ENCODE measurements around the gene ZNF423.

Gene ZNF423

DNA sequence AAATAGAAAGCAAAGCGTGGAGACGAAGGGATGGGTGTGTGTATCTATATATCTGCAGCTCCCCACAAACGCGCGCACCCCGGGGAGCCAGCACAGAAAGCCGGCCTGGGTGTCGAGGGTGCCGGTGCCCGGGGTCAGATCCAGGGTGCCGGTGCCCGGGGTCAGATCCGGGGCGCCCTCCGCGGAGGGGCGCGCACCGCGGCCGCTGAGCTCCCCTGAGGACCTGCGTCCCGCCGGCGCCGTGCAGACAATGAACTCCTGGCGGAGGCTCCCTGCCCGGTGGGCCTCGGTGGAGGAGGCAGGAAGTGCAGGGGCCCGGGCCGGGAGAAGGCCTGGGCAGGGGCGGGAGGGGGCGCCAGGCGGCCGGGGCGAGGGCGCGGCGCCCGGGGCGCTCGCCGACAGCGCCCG, 1.1 kb downstream of the ZNF423 start:
- peak; percentile 34 for DNase-seq
- Histone ChIP-seq H2BK12ac (ENCODE audit: low read length in 2 of 2) (no peak overlapping the region), H2AFZ (ENCODE audit: low read depth, low read length) (no peak overlapping the region), H3K4me1 (ENCODE audit: control insufficient read depth, insufficient read depth, low read depth, low read length) (peaks cover 35% of the 10 kb centered on the region), H2BK5ac (ENCODE audit: low read depth, low read length, poor library complexity, severe bottlenecking) (no peak overlapping the region), H3K23ac (ENCODE audit: low read length in 2 of 2) (peak overlapping the region in 1 of 2 experiments; percentile 68), H3K9me3 (ENCODE audit: control insufficient read depth, low read length) (no peaks in the 10 kb centered on the region), H3K4me2 (ENCODE audit: low read length, poor library complexity, severe bottlenecking) (peak overlapping the region; percentile 84), H3K9ac (ENCODE audit: low read length) (peak overlapping the region; percentile 76), H2AK5ac (ENCODE audit: low read length, severe bottlenecking) (no peak overlapping the region), H3K79me1 (replicated peaks; ENCODE audit: low read length, poor library complexity, severe bottlenecking) (peaks cover 15% of the 10 kb centered on the region), H4K91ac (ENCODE audit: low read length) (peak overlapping the region; percentile 70), H3K27ac (ENCODE audit: low read length, poor library complexity, severe bottlenecking) (no peak overlapping the region), H3K14ac (ENCODE audit: low read length in 2 of 2) (peak overlapping the region in 1 of 2 experiments; percentile 11), H3K27me3 (ENCODE audit: control insufficient read depth in 1 of 2, insufficient read depth in 1 of 2, low read length in 2 of 2) (peaks cover 8 to 14% of the 10 kb centered on the region in 2 experiments), H3K4ac (ENCODE audit: low read depth in 1 of 2, low read length in 2 of 2) (peak overlapping the region; percentile 91 to 93), H2BK15ac (ENCODE audit: low read depth, poor library complexity, severe bottlenecking) (peak overlapping the region; percentile 73), H3K36me3 (ENCODE audit: control insufficient read depth in 1 of 2, insufficient read depth in 2 of 2, low read depth in 1 of 2, low read length in 2 of 2) (no peaks in the 10 kb centered on the region), H3K4me3 (ENCODE audit: insufficient read depth in 1 of 2, low read depth in 1 of 2, low read length in 2 of 2) (peak overlapping the region; percentile 75 to 83), H3K18ac (ENCODE audit: low read depth in 1 of 2, low read length in 2 of 2) (peak overlapping the region; percentile 90 to 95), H2BK120ac (ENCODE audit: low read depth, low read length) (peak overlapping the region; percentile 77), H4K8ac (ENCODE audit: low read length) (peak overlapping the region; percentile 85)
- 0% methylated on average over 12 of the region's 45 CpGs for WGBS

DNA sequence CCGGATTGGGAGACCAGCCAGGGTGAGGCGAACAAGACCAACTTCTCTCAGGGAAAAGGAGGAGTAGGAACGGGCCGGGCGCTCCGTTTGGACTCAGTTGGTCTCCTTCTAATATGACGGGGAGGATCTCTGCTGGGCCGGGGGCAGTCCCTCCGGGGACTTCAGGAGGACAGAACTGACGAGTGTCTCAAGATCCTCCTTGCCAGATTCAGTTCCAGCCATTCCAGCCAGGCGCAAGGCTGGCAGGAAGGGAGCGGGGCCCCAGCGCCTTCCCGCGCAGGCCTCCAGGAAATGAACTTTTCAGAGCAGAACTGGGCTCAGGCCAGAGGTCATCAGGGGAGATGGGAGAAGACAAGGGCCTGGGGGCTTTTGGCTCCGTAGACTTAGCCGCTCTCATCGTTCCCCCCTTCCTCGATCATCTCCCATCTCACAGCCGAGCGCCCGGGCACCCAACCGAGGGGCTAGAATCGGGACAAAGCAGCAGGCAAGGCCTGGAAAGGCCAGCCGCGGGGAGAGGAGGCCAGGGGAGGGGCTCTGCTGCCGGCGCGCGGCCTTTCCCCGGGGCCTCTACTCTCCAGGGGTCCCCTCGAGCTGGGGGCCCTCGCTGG, 1.6 kb downstream of the ZNF423 start:
- DNase-seq = peak; percentile 32
- WGBS = 6% methylated on average over 30 of the region's 33 CpGs
- Histone ChIP-seq H2AFZ (ENCODE audit: low read depth, low read length) (no peak overlapping the region), H2BK15ac (ENCODE audit: low read depth, poor library complexity, severe bottlenecking) (peak overlapping the region; percentile 19), H3K9me3 (ENCODE audit: control insufficient read depth, low read length) (no peaks in the 10 kb centered on the region), H3K4ac (ENCODE audit: low read depth in 1 of 2, low read length in 2 of 2) (peak overlapping the region; percentile 91 to 93), H2BK12ac (ENCODE audit: low read length in 2 of 2) (peak overlapping the region in 1 of 2 experiments; percentile 3), H4K91ac (ENCODE audit: low read length) (no peak overlapping the region), H3K14ac (ENCODE audit: low read length in 2 of 2) (peak overlapping the region in 1 of 2 experiments; percentile 58), H3K4me2 (ENCODE audit: low read length, poor library complexity, severe bottlenecking) (peak overlapping the region; percentile 84), H3K4me1 (ENCODE audit: control insufficient read depth, insufficient read depth, low read depth, low read length) (peaks cover 33% of the 10 kb centered on the region), H3K9ac (ENCODE audit: low read length) (peak overlapping the region; percentile 76), H2BK120ac (ENCODE audit: low read depth, low read length) (no peak overlapping the region), H3K36me3 (ENCODE audit: control insufficient read depth in 1 of 2, insufficient read depth in 2 of 2, low read depth in 1 of 2, low read length in 2 of 2) (no peaks in the 10 kb centered on the region), H3K27ac (ENCODE audit: low read length, poor library complexity, severe bottlenecking) (no peak overlapping the region), H3K4me3 (ENCODE audit: insufficient read depth in 1 of 2, low read depth in 1 of 2, low read length in 2 of 2) (peak overlapping the region; percentile 75 to 83), H3K79me1 (replicated peaks; ENCODE audit: low read length, poor library complexity, severe bottlenecking) (peaks cover 17% of the 10 kb centered on the region), H3K23ac (ENCODE audit: low read length in 2 of 2) (peak overlapping the region in 1 of 2 experiments; percentile 68), H3K18ac (ENCODE audit: low read depth in 1 of 2, low read length in 2 of 2) (peak overlapping the region; percentile 63 to 95), H2BK5ac (ENCODE audit: low read depth, low read length, poor library complexity, severe bottlenecking) (peak overlapping the region; percentile 9), H3K27me3 (ENCODE audit: control insufficient read depth in 1 of 2, insufficient read depth in 1 of 2, low read length in 2 of 2) (peaks cover 3 to 9% of the 10 kb centered on the region in 2 experiments), H2AK5ac (ENCODE audit: low read length, severe bottlenecking) (no peak overlapping the region), H4K8ac (ENCODE audit: low read length) (peak overlapping the region; percentile 85)

DNA sequence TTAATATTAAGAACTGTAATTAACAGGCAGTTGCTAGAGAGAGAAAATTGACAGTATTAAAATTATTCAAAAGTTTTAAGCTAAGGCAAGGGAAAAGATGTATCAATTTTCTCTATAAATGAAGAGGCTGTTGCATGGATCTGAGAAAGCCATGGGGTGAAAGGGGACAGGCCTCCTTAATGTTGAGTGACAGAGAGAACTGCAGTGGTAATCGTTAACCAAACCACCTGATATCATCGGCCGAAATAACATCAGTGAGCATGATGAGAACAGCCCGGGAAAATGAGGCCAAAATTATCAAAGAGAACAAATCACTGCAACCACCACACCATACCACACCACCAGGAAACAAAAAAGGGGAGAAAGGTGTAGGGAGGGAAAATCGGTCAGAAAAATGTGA, 3.6 kb downstream of the ZNF423 start:
- Histone ChIP-seq H3K14ac (ENCODE audit: low read length in 2 of 2) (no peak overlapping the region), H3K23ac (ENCODE audit: low read length in 2 of 2) (no peak overlapping the region), H4K91ac (ENCODE audit: low read length) (no peak overlapping the region), H3K27ac (ENCODE audit: low read length, poor library complexity, severe bottlenecking) (no peak overlapping the region), H3K79me1 (replicated peaks; ENCODE audit: low read length, poor library complexity, severe bottlenecking) (peaks cover 23% of the 10 kb centered on the region), H2BK15ac (ENCODE audit: low read depth, poor library complexity, severe bottlenecking) (no peak overlapping the region), H3K4ac (ENCODE audit: low read depth in 1 of 2, low read length in 2 of 2) (no peak overlapping the region), H3K27me3 (ENCODE audit: control insufficient read depth in 1 of 2, insufficient read depth in 1 of 2, low read length in 2 of 2) (peaks cover 0 to 4% of the 10 kb centered on the region in 2 experiments), H2AK5ac (ENCODE audit: low read length, severe bottlenecking) (no peak overlapping the region), H4K8ac (ENCODE audit: low read length) (no peak overlapping the region), H3K4me3 (ENCODE audit: insufficient read depth in 1 of 2, low read depth in 1 of 2, low read length in 2 of 2) (no peak overlapping the region), H2BK5ac (ENCODE audit: low read depth, low read length, poor library complexity, severe bottlenecking) (no peak overlapping the region), H3K18ac (ENCODE audit: low read depth in 1 of 2, low read length in 2 of 2) (no peak overlapping the region), H2AFZ (ENCODE audit: low read depth, low read length) (no peak overlapping the region), H3K9ac (ENCODE audit: low read length) (no peak overlapping the region), H3K4me1 (ENCODE audit: control insufficient read depth, insufficient read depth, low read depth, low read length) (peaks cover 16% of the 10 kb centered on the region), H3K36me3 (ENCODE audit: control insufficient read depth in 1 of 2, insufficient read depth in 2 of 2, low read depth in 1 of 2, low read length in 2 of 2) (no peaks in the 10 kb centered on the region), H3K9me3 (ENCODE audit: control insufficient read depth, low read length) (no peaks in the 10 kb centered on the region), H2BK120ac (ENCODE audit: low read depth, low read length) (no peak overlapping the region), H2BK12ac (ENCODE audit: low read length in 2 of 2) (no peak overlapping the region), H3K4me2 (ENCODE audit: low read length, poor library complexity, severe bottlenecking) (no peak overlapping the region)
- no peak for DNase-seq
- WGBS = no CpG with 5 or more reads among the region's 5 CpGs

GRCh38 chr16:49851468-49851787, 4.5 kb downstream of the ZNF423 start:
- no peak overlapping the region for H4K91ac ChIP-seq (ENCODE audit: low read length)
- H3K27me3 ChIP-seq (ENCODE audit: control insufficient read depth in 1 of 2, insufficient read depth in 1 of 2, low read length in 2 of 2) = peaks cover 0 to 4% of the 10 kb centered on the region in 2 experiments
- 16% methylated on average over 2 of the region's 5 CpGs for WGBS
- no peak overlapping the region for H2AK5ac ChIP-seq (ENCODE audit: low read length, severe bottlenecking)
- no peak overlapping the region for H2BK12ac ChIP-seq (ENCODE audit: low read length in 2 of 2)
- DNase-seq = peak; percentile 14
- no peak overlapping the region for H3K14ac ChIP-seq (ENCODE audit: low read length in 2 of 2)
- no peak overlapping the region for H3K23ac ChIP-seq (ENCODE audit: low read length in 2 of 2)
- H3K4me2 ChIP-seq (ENCODE audit: low read length, poor library complexity, severe bottlenecking) = no peak overlapping the region
- no peak overlapping the region for H2AFZ ChIP-seq (ENCODE audit: low read depth, low read length)
- H4K8ac ChIP-seq (ENCODE audit: low read length) = no peak overlapping the region
- H2BK5ac ChIP-seq (ENCODE audit: low read depth, low read length, poor library complexity, severe bottlenecking) = no peak overlapping the region
- H3K18ac ChIP-seq (ENCODE audit: low read depth in 1 of 2, low read length in 2 of 2) = no peak overlapping the region
- H3K27ac ChIP-seq (ENCODE audit: low read length, poor library complexity, severe bottlenecking) = no peak overlapping the region
- H3K36me3 ChIP-seq (ENCODE audit: control insufficient read depth in 1 of 2, insufficient read depth in 2 of 2, low read depth in 1 of 2, low read length in 2 of 2) = no peaks in the 10 kb centered on the region
- H3K4me1 ChIP-seq (ENCODE audit: control insufficient read depth, insufficient read depth, low read depth, low read length) = peaks cover 16% of the 10 kb centered on the region
- H3K4me3 ChIP-seq (ENCODE audit: insufficient read depth in 1 of 2, low read depth in 1 of 2, low read length in 2 of 2) = no peak overlapping the region
- no peak overlapping the region for H2BK120ac ChIP-seq (ENCODE audit: low read depth, low read length)
- H3K79me1 ChIP-seq (replicated peaks; ENCODE audit: low read length, poor library complexity, severe bottlenecking) = peaks cover 28% of the 10 kb centered on the region
- H3K9ac ChIP-seq (ENCODE audit: low read length) = no peak overlapping the region
- H3K9me3 ChIP-seq (ENCODE audit: control insufficient read depth, low read length) = no peaks in the 10 kb centered on the region
- no peak overlapping the region for H2BK15ac ChIP-seq (ENCODE audit: low read depth, poor library complexity, severe bottlenecking)
- no peak overlapping the region for H3K4ac ChIP-seq (ENCODE audit: low read depth in 1 of 2, low read length in 2 of 2)

All from mesenchymal stem cell (in vitro differentiated cells and primary cell).